Heart right ventricle (tissue), 16 donors: ENCODE measurements around the gene ST13. TPM values are rescaled to one million over a fixed set of nuclear protein-coding genes. Genes with fewer than 3 reads are reported as not detected.

ENCODE experiments used
- ATAC-seq, 8 donors: fragments of 200-7000 bp; cut with Tn5 transposase; one replicate each; pipeline ENCODE4 v1.9.1; 2020; ENCODE audit warnings: mild to moderate bottlenecking in 8 of 8, moderate library complexity in 8 of 8, moderate number of reproducible peaks in 1 of 8
- DNase-seq, 2 donors: peaks; one replicate each; pipeline ENCODE4 v3.0.0-alpha.2; 2020
- H3K27ac ChIP-seq, 10 donors: fragments of 200-600 bp; sonication (generic) in 2 of 10; one replicate each; pipeline versions ENCODE4 v1.5.0 to v1.8.0; 2020 to 2022; ENCODE audit warnings: mild to moderate bottlenecking in 3 of 10
- H3K27me3 ChIP-seq, 7 donors: fragments of 200-600 bp; one replicate each; pipeline ENCODE4 v1.8.0; 2021 to 2022; ENCODE audit warnings: mild to moderate bottlenecking in 2 of 7
- H3K36me3 ChIP-seq, 9 donors: fragments of 200-600 bp; sonication (generic) in 1 of 9; one replicate each; pipeline versions ENCODE4 v1.5.0 to v1.8.0; 2020 to 2022; ENCODE audit warnings: mild to moderate bottlenecking in 2 of 9
- H3K4me1 ChIP-seq, 9 donors: fragments of 200-600 bp; sonication (generic) in 1 of 9; one replicate each; pipeline versions ENCODE4 v1.5.0 to v1.8.0; 2020 to 2022; ENCODE audit warnings: mild to moderate bottlenecking in 4 of 9
- H3K4me3 ChIP-seq, 10 donors: fragments of 200-600 bp; sonication (generic) in 2 of 10; one replicate each; pipeline versions ENCODE4 v1.5.0 to v1.8.0; 2020 to 2022; ENCODE audit warnings: mild to moderate bottlenecking in 7 of 10, moderate library complexity in 2 of 10
- H3K9me3 ChIP-seq, 11 donors: fragments of 200-600 bp in 10 of 11; sonication (generic) in 2 of 11; one replicate each; pipeline versions ENCODE4 v1.5.0 to v1.8.0; 2013 to 2022; ENCODE audit warnings: mild to moderate bottlenecking in 2 of 11, control low read depth in 1 of 11, moderate library complexity in 1 of 11
- WGBS, 2 donors: extraction: QIAGEN DNeasy Blood & Tissue Kit; methylation state at CpG; one replicate each; pipeline ENCODE4 v1.1.7; 2013; ENCODE audit warnings: inconsistent platforms in 1 of 2; 5-methylcytosine and 5-hydroxymethylcytosine counted together
- intact Hi-C, 10 donors: fragments of 100-400 bp; cut with DNase I; formaldehyde crosslinking; loops; one replicate each; pipeline versions ENCODE4 v1.11.1 to v1.14.2; 2022
- polyA plus RNA-seq, 2 donors: library from polyadenylated mRNA; stranded (reverse); fragments of 200-250 nt; gene quantifications; one replicate each; pipeline ENCODE4 v1.2.3, GENCODE V29; 2013
- total RNA-seq, 10 donors: library from RNA; stranded (reverse); fragmentation: NEBNext Ultra II Directional in 3 of 10; extraction: Animal tissue kit (Norgen Biotek cat#: 25700) in 3 of 10; gene quantifications; one replicate each; pipeline versions ENCODE4 v1.2.1 to v1.2.4, GENCODE V29; 2021 to 2023
- TF ChIP-seq, protein P1 (sequence below), 9 donors: fragments of 200-600 bp; sonication (generic) in 2 of 9; IDR thresholded peaks; one replicate each; pipeline versions ENCODE4 v1.5.0 to v1.8.0; 2021 to 2022; ENCODE audit warnings: antibody characterized with exemption in 9 of 9, mild to moderate bottlenecking in 5 of 9, moderate library complexity in 1 of 9
- donor health status: Arrhythmogenic right ventricular cardiomyopathy.
- donor health status: ischemic (EF 13 %, LVEDD 7.1; RV severe dilation, severe dysfunction).
- donor health status: healthy with polysubstance abuse.
- donor health status: DM: no; HTN: yes; CAD: no.
- donor health status: DM: no; HTN: no; CAD: no.
- donor health status: ischemic (EF 25% LVEDD 6.9; RV normal size, moderate dysfunction).
- donor health status: ischemic (EF 25% LVEDD 5.7; RV mildly dilated, moderate dysfunction).
- donor health status: healthy.
- donor health status: DM: yes; HTN: yes; CAD: no.
- donor health status: Ischemic cardiomyopathy.
- donor health status: ischemic (EF 35%, LVEDD 5.7; RV mildly dilated, moderate dysfunction).
- donor health status: nonischemic (EF 11% LVEDD 7.7; RV severe dilation, severe dysfunction).
- donor health status: DM: yes; HTN: yes; CAD: no.
- donor health status: PGD.
- donor health status: ischemic (EF 29% LVEDD 5.4; RV normal size, mild dysfunction).
- donor health status: nonischemic (EF 23%, LVEDD 6.1; RV moderate dilation, normal function).

ST13 gene
- total and polyA plus RNA-seq, 12 donors: 35.0 to 238 (median 212) TPM

DNA sequence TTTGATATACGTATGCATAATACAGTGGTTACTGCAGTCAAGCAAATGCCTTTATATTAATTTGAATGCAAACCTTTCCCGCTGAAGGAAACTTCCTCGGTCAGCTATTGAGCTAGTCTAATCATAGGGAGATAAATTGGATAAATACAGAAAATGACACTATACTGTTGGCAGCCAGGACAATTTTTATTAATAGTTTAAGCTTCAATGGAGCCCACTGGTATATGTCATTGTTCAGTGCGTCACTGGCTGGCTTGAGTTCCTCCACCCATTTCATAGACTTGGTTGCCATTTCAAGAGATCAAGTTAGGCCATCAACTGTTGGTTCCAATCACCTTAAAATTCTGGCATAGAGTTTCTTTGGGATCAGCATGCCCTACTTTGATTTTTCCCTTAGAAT, 38.0 kb upstream of the ST13 start:
- peak in 6 of 8 donors; percentile 64 to 96 (median 86) for ATAC-seq
- peaks cover 0 to 17% (median 4%) of the 10 kb centered on the region in 9 donors for H3K4me1 ChIP-seq
- intact Hi-C loops: loop anchor here in 2 of 10 donors (10.0 kb wide), 2 partner anchors 200 to 210 kb away; no protein-coding TSS in a partner anchor

DNA sequence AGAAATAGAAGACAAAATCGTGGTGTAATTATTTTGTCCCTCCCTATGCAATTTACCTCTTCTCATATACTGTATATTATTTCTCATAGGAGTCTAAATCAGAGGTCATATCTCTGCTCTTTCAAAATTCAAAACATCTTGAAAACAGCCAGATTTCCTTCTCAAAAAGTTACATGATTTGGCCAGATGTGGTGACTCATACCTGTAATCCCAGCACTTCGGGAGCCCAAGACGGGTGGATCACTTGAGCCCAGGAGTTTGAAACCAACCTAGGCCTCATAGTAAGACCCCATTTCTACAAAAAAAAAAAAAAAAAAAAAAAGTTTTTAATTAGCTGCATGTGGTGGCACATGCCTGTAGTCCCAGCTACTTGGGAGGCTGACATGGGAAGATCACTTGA, 34.4 kb upstream of the ST13 start:
- TF ChIP-seq, protein P1, sequence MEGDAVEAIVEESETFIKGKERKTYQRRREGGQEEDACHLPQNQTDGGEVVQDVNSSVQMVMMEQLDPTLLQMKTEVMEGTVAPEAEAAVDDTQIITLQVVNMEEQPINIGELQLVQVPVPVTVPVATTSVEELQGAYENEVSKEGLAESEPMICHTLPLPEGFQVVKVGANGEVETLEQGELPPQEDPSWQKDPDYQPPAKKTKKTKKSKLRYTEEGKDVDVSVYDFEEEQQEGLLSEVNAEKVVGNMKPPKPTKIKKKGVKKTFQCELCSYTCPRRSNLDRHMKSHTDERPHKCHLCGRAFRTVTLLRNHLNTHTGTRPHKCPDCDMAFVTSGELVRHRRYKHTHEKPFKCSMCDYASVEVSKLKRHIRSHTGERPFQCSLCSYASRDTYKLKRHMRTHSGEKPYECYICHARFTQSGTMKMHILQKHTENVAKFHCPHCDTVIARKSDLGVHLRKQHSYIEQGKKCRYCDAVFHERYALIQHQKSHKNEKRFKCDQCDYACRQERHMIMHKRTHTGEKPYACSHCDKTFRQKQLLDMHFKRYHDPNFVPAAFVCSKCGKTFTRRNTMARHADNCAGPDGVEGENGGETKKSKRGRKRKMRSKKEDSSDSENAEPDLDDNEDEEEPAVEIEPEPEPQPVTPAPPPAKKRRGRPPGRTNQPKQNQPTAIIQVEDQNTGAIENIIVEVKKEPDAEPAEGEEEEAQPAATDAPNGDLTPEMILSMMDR (IDR thresholded peaks at IDR 0.05): no peak
- Histone ChIP-seq H3K27ac (no peak overlapping the region), H3K36me3 (peaks cover 0 to 93% (median 36%) of the 10 kb centered on the region in 9 donors), H3K4me1 (peaks cover 0 to 14% (median 0%) of the 10 kb centered on the region in 9 donors), H3K9me3 (no peaks in the 10 kb centered on the region), H3K27me3 (no peaks in the 10 kb centered on the region), H3K4me3 (no peak overlapping the region)
- ATAC-seq (no peak), DNase-seq (no peak)
- 91 to 93% methylated on average over 3 of the region's 3 CpGs for WGBS, 2 donors
- intact Hi-C loops: loop anchor here in 2 of 10 donors (10.0 kb wide), 2 partner anchors 196 to 206 kb away; no protein-coding TSS in a partner anchor

More for the DNA sequence above, 38.0 kb upstream of the ST13 start:
- no peak for DNase-seq
- TF ChIP-seq, protein P1 (IDR thresholded peaks at IDR 0.05): no peak
- H3K36me3 ChIP-seq: peaks cover 0 to 63% (median 4%) of the 10 kb centered on the region in 9 donors
- peak overlapping the region in 2 of 10 donors; percentile 22 to 62 for H3K27ac ChIP-seq
- H3K27me3 ChIP-seq: no peaks in the 10 kb centered on the region
- no peak overlapping the region for H3K4me3 ChIP-seq
- H3K9me3 ChIP-seq: no peaks in the 10 kb centered on the region
- 54 to 68% methylated on average over 4 of the region's 4 CpGs for WGBS, 2 donors

DNA sequence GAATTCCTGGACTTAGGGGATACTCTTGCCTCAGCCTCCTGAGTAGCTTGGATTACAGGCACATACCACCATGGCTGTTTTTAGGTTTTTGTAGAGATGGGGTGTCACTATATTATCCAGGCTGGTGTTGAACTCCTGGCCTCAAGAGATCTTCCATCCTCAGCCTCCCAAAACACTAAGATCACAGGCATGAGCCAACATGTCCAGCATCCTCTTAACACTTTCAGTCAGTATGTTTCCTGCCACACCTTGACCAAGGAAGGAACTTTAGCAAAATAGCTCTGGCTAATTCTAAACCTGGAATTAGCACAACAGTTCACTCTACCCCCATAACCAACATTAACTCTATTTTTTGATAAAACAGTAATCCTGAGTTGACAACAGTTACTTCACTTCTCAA, 32.7 kb upstream of the ST13 start:
- TF ChIP-seq, protein P1 (IDR thresholded peaks at IDR 0.05): no peak
- no peaks in the 10 kb centered on the region for H3K9me3 ChIP-seq
- H3K4me1 ChIP-seq: peaks cover 0 to 6% (median 0%) of the 10 kb centered on the region in 9 donors
- H3K27me3 ChIP-seq: no peaks in the 10 kb centered on the region
- H3K27ac ChIP-seq: no peak overlapping the region
- ATAC-seq: no peak
- H3K36me3 ChIP-seq: peaks cover 0 to 98% (median 43%) of the 10 kb centered on the region in 9 donors
- intact Hi-C loops: no loop called here
- DNase-seq: no peak
- H3K4me3 ChIP-seq: no peak overlapping the region

DNA sequence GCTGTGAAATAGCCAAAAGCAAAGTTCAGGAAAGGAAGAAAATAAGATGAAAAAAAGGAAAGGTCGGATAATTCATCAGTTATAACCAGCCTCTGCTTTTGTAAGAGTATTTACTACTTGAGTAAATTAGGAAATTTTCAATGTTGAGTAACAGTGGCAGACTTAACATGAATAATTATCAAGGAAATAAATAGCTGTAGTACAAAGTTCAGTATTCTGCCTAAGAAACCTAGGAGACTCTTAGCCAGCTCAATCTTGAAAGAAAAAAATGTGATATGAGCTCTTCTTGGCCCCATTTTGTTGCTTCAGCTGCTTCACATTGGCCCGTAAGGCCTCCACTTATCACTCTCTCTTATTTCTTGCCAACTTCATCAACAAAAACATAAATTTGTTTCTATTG, 22.5 kb upstream of the ST13 start:
- no peak for ATAC-seq
- WGBS, 2 donors: 86 to 88% methylated on average over 2 of the region's 2 CpGs

More for the DNA sequence above, 22.5 kb upstream of the ST13 start:
- Histone ChIP-seq H3K27ac (no peak overlapping the region), H3K27me3 (no peaks in the 10 kb centered on the region), H3K4me3 (no peak overlapping the region), H3K36me3 (peaks cover 0 to 93% (median 30%) of the 10 kb centered on the region in 9 donors), H3K9me3 (no peaks in the 10 kb centered on the region), H3K4me1 (no peaks in the 10 kb centered on the region)
- intact Hi-C loops: no loop called here
- no peak for DNase-seq
- TF ChIP-seq, protein P1 (IDR thresholded peaks at IDR 0.05): no peak
